Hematopoietic multipotent progenitor cell (in vitro differentiated cells): Measurements from ENCODE around the gene EME2. TPM values are rescaled to one million over a fixed set of nuclear protein-coding genes. Genes with fewer than 3 reads are reported as not detected.
"Not testable (repeated sequence)": the region's sequence is repeated elsewhere in the genome, so short reads cannot be mapped to it uniquely, and the experiment has no call there.

ENCODE experiments used
- DNase-seq, 3 donors: peaks; one replicate each; pipeline ENCODE4 v3.0.0-alpha.2; 2011 to 2015; ENCODE audit warnings: low read depth in 2 of 3, low spot score in 2 of 3
- total RNA-seq: library from RNA; depleted of rRNA; stranded (reverse); fragments of >200 nt; gene quantifications from one replicate; pipeline ENCODE4 v1.2.3, GENCODE V29; 2012

EME2 gene
- total RNA-seq, 1 donor = 17.2 TPM

GRCh38 chr16:1789643-1790045 is 17.0 kb downstream of the EME2 start:
- no peak for DNase-seq

- DNase-seq = no peak
Observed at GRCh38 chr16:1790261-1790610, 17.6 kb downstream of the EME2 start.

GRCh38 chr16:1790611-1791255 is 18.1 kb downstream of the EME2 start:
- no peak for DNase-seq

GRCh38 chr16:1791256-1791942 is 18.8 kb downstream of the EME2 start:
- DNase-seq = no peak

GRCh38 chr16:1791943-1792812 is 19.6 kb downstream of the EME2 start:
- DNase-seq = no peak

DNA sequence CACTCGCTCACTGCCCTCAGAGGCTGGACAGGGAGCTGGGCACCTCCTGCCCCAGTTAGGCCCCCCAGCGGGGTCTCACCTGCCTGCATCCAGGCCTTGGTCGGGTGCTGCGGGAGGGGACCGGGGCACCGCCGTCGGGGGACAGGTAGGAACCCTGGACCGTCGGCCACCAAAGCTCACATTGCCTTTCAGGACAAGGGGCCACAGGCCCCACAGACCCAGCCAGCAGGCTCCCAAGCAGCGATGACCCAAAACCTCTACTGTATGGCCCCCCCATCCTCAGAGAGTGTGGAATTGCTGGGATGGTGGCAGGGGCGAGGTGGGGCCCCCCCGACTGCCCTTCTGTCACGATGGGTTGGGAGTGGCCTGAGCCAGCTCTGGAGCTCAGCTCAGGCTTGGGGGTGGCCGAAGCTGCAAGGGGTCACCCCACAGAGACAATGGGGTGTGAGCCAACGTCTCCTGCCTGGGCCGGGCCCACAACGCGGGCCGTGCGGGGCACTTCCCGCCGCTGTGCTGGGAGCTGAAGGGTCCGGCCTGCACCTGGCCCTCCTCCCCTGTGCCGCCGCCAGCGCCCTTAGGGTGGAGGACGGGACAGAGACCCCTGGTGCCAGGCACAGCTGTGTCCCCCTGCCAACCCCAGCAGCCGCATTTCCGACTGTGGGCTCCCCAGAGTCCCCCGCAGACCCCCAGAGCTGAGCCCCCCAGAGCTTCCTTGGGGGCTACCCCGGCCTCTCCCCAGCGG is 20.4 kb downstream of the EME2 start:
- no peak for DNase-seq

DNA sequence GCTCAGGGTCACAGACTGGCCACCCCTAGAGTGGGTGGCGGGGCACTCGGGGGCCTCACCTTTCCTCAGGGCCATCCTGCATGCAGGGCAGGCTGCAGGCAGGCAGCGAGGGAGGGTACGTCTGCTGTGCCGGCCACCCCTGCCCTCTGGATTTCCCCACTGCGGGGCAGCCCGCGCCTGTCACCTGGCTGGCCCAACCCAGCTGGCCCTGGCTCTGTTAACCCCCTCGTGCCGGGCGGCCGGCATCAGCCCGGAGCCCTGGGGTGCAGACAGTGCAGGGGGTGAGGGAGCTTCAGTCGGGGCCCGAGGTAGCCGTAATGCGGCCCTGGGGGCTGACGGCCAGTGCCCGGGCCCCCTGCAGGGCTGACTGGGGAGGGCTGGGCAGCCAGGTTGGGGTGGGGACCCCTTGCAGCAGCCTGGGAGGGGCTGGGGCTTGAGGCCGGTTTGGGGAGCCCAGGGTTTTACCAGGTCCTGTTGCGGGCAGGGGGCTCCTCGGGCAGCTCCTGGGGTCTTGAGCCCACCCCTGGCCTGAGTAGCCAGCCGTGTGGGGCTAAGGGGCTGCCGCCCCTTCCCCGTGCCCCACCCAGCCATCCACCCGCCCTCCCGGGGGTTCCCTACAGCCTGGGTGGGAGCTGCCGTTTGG is 21.1 kb downstream of the EME2 start, which contains the start of gene IGFALS:
Gene IGFALS (minus strand): TSS at position 128 of the 643 bp plus-strand sequence. CDS start 53 bp downstream, at position 75.
- DNase-seq = no peak

DNA sequence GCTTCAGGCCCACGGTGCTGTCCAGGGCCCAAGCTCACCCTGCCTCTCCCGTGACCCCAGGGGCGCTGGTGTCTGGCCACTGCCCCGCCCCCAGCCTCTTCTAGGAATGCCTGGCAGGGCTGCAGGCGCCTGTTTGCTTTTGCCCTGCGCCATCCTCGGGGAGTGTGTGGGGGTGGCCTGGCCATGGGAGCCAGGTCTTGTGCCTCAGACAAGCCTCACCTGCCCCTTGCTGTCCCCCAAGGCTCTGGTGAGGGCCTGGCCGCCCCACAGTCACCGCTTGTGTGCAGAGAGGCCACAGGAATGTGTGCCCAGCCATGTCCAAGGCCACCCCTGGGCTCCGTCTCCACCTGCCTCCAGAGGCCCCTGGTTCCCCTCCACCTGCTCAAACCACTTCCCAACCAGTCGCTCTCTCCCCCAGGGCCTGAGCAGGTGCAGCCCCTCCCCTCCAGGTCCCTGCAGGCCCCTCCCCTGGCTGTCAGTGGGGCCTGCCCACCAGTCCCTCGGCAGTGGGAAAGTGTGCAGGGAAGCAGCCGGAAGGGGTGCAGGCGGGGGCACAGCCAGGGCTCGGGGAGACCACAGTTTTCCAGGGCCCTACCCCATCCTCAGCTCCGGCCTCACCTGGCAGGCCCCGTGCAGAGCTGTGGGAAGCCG is 21.7 kb downstream of the EME2 start:
- DNase-seq = no peak

GRCh38 chr16:1794908-1795666 is 22.5 kb downstream of the EME2 start:
- DNase-seq = no peak

DNA sequence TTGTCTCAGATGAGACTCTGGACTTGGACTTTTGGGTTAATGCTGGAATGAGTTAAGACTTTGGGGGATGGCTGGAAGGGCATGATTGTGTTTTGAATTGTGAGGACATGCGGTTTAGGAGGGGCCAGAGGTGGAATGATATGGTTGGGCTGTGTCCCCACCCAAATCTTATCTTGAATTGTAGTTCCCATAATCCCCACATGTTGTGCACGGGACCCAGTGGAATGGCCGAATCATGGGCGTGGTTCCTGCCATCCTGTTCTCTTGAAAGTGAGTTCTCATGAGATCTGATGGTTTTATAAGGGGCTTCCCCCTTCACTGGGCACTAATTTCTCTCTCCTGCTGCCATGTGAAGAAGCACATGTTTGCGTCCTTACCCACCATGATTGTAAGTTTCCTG is 26.7 kb downstream of the EME2 start:
- not testable (repeated sequence) for DNase-seq

GRCh38 chr16:1800701-1801100 is 28.1 kb downstream of the EME2 start:
- DNase-seq = no peak

DNA sequence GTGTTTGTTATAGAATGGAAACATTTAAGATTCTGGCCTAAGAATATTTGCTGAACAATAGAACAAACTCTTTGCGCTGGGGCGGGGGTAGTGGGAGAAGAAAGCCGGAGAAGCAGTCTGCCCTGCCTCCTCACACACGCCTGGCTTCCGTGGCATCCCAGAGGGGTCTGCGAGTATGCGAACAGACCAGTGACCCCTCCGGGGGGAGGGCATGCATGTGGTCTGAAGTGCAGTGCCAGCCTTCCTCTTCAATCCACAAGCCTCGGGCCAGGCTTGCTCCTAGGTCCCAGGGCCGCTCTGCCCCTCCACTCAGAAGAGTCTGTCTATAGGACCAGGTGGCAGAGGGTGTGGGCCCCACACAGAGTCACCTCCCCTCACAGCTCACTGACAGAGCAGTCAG is 35.0 kb downstream of the EME2 start:
- DNase-seq = no peak

DNA sequence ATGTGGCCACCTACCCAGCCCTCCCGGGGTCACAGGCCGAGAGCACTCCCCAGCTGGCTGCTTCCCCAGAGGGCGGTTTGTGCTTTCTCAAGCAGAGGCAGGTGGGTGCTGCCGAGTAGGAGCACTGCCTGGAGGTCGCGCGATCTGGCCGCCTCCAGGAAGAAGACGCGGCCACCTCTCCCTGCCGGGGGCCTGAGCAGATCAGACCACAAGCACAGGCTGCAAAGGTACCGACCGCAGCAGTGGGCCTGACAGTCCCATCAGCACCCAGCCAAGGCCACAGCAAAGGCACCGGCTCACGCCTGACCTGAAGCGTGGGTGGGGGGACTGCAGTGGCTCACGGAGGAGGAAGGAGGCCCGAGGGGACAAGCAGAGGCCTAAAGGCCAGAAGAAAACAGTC is 36.1 kb downstream of the EME2 start:
- no peak for DNase-seq

DNA sequence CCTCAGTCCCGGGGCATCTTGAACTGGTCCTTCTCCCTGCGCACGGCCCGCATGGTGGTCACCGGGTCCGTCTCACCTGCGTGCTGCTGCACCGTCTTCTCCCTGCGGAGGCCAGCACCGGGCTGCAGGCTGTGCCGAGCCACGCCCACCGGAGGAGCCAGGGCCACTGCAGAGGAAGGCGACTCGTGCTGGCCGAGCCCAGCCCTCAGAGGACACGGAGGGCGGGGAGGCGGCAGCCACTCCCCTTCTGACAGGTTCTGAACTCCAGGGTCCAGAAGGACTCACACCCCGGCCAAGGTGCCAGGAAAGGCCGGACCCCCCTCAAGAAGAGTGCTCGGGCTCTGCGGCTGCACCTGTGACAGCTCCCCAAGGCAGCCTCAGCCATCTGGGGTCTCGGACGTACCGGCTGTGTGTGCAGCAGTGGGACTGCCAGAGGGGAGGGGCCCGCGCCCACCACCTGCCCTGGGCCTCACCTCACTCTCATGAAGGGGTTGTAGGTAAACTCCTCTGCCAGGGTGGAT is 36.7 kb downstream of the EME2 start:
- DNase-seq = no peak

DNA sequence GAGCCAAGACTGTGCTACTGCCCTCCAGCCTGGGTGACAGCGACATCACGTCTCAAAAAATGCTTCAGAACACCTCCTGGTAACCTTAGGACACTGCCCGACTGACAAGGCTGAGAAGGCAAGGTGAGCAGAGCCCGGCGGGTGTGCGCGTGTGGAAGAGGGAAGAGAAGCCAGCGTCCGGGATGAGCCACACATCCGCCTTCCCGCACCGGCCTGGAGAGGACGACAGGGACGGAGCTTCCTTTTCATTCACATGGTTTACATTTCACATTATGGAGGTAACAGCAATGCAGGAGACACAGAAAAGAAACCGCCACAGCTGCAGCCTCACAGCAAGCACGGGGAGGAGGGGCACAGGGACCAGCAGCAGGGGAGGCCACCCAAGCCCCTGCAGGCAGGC is 37.5 kb downstream of the EME2 start:
- DNase-seq = no peak

DNA sequence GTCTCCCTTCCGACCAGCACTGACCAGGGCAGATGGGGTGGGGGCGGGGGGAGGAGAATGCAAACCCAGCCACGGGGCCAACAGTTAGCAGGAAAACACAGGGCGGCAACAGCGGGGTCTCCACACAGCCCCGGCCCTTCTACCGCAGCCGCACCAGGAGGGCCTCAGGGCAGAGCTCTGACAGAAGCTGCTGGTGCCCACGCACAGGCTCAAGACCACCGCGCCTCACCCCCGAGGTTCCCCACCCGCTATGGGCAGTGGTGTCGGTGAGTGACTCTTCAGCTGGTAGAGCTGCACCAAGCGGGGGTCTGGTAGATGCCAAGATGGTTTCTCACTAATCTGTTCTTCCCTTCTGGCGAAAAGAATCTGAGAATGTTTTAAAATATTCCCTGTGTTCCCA is 37.9 kb downstream of the EME2 start:
- DNase-seq = no peak

- peak in 2 of 3 donors; percentile 72 to 76 for DNase-seq
Observed at GRCh38 chr16:1812732-1813163, 40.1 kb downstream of the EME2 start.

DNA sequence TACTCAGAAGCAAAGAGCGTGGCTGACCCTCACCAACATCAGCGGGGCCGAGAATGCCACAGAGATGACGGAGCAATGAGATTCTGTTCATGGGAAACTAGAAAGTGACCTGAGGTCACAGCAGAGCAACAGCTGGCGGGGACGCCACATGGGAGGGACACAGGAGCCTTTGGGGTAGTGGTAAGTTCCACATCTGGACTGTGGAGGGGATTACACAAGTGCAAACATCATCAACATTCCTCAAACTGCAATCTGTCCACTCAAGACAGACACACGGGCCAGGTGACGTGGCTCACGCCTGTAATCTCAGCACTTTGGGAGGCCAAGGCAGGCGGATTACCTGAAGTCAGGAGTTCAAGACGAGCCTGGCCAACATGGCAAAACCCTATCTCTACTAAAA is 42.9 kb downstream of the EME2 start:
- DNase-seq = no peak
